OCI-LY1 (cell line): ENCODE measurements around the gene IGFALS.

Experiments used
- H2AFZ ChIP-seq: fragments of 200-600 bp; sonication (generic), shearing (Covaris generic); 2 replicates; pipeline ENCODE4 v1.6.0; 2014; ENCODE audit warnings: antibody characterized with exemption, mild to moderate bottlenecking, low read length
- H3F3A ChIP-seq: fragments of 200-600 bp; sonication (generic), shearing (Covaris generic); 2 replicates; pipeline ENCODE4 v1.6.0; 2014; ENCODE audit warnings: mild to moderate bottlenecking, antibody characterized with exemption, low read length, moderate library complexity; ENCODE audit not compliant: insufficient read depth
- H3K27ac ChIP-seq: fragments of 200-600 bp; sonication (generic); 2 replicates; pipeline ENCODE4 v1.5.1; 2014; ENCODE audit warnings: low read length, mixed run types, mild to moderate bottlenecking, low read depth; ENCODE audit not compliant: poor library complexity, severe bottlenecking
- H3K27me3 ChIP-seq: fragments of 200-600 bp; sonication (generic); 2 replicates; pipeline ENCODE4 v1.6.0; 2014; ENCODE audit warnings: antibody characterized with exemption, mild to moderate bottlenecking, low read length, moderate library complexity; ENCODE audit not compliant: insufficient read depth
- H3K36me3 ChIP-seq: fragments of 200-600 bp; sonication (generic); 2 replicates; pipeline ENCODE4 v1.6.1; 2014; ENCODE audit warnings: mild to moderate bottlenecking, antibody characterized with exemption, low read length, moderate library complexity, mixed read lengths; ENCODE audit not compliant: insufficient read depth
- H3K4me1 ChIP-seq: fragments of 200-600 bp; sonication (generic); 2 replicates; pipeline ENCODE4 v1.5.1; 2014; ENCODE audit warnings: mild to moderate bottlenecking, low read length, moderate library complexity; ENCODE audit not compliant: insufficient read depth, severe bottlenecking
- H3K4me2 ChIP-seq: fragments of 200-600 bp; sonication (generic), shearing (Covaris generic); 2 replicates; pipeline ENCODE4 v1.6.1; 2014; ENCODE audit warnings: low read length
- H3K4me3 ChIP-seq: fragments of 200-600 bp; sonication (generic); 2 replicates; pipeline ENCODE4 v1.5.1; 2014; ENCODE audit warnings: low read length, low read depth, mild to moderate bottlenecking, mixed read lengths; ENCODE audit not compliant: poor library complexity, severe bottlenecking
- H3K79me2 ChIP-seq: fragments of 200-600 bp; shearing (Covaris generic); 2 replicates; pipeline ENCODE4 v1.6.1; 2016; ENCODE audit warnings: mixed run types, low read length, mixed read lengths; ENCODE audit not compliant: insufficient read depth
- H3K9ac ChIP-seq: fragments of 200-600 bp; sonication (generic), shearing (Covaris generic); 2 replicates; pipeline ENCODE4 v1.6.1; 2014; ENCODE audit warnings: mild to moderate bottlenecking, low read length, mixed read lengths
- H3K9me2 ChIP-seq: fragments of 200-600 bp; sonication (generic), shearing (Covaris generic); 2 replicates; pipeline ENCODE4 v1.6.1; 2014; ENCODE audit warnings: low read depth, mild to moderate bottlenecking, low read length, mixed read lengths
- H3K9me3 ChIP-seq: fragments of 200-600 bp; shearing (Covaris generic); 2 replicates; pipeline ENCODE4 v1.6.1; 2014; ENCODE audit warnings: low read length, mixed read lengths
- H4K20me1 ChIP-seq: fragments of 200-600 bp; sonication (generic), shearing (Covaris generic); 2 replicates; pipeline ENCODE4 v1.6.0; 2016; ENCODE audit warnings: mild to moderate bottlenecking, low read length; ENCODE audit not compliant: insufficient read depth
- CTCF ChIP-seq: fragments of 200-600 bp; sonication (generic), shearing (Covaris generic); IDR thresholded peaks from 2 replicates; pipeline ENCODE4 v1.5.1; 2017; ENCODE audit warnings: mild to moderate bottlenecking, antibody characterized with exemption, low read length, moderate library complexity, mixed read lengths
- EZH2 ChIP-seq: fragments of 200-600 bp; sonication (generic), shearing (Covaris generic); IDR thresholded peaks from 2 replicates; pipeline ENCODE4 v1.8.0; 2017; ENCODE audit warnings: borderline replicate concordance, mixed run types, mild to moderate bottlenecking, antibody characterized with exemption, low read length, moderate library complexity, mixed read lengths

Gene IGFALS

DNA sequence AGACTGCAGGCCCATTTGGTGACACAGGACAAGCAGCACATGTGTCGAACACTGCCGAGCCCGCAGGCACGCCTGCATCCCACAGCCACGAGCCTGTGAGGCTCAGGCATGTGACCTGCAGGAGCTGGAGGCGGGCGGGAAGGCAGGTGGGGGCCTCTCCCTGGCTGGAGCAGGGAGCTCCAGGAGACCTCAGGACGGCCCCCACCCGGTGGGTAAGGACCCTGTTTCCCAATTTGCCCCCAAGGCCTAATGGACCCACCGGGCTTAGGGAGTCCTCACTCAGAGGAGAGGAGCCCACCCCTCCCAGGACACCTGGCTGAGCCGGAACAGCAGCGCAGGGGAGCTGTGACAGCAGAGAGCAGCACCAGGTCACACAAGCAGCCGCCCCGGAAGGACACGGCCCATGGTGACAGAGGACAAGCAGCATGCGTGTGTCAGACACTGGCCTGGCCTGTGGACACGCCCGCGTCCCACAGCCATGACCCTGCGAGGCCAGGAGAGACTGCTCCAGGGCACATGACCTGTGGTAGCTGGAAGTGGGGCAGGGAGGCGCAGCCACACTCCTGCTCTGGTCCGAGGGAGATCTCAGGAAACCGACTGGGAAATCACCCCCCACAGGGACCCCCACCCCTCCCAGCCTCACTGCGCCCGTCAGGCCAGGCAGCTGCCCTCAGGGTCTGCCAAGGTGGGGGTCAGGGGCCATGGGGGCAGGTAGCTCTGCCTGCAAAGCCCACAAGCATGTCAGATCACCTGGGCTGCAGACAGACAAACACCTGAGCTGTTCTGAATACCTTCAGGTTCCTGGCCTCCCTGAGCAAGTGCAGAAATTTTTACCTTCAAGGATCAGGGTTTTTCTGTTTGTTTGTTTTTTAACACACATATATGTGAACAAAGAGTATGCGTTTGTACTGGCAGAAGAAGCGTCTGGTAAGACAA lies 13.5 kb downstream of the IGFALS start:
- Histone ChIP-seq H3K27ac (no peak overlapping the region), H3F3A (0 out of 2 replicates have a peak, but pooled peaks cover 3% of the 10 kb centered on the region), H4K20me1 (no peaks in the 10 kb centered on the region), H3K4me3 (no peak overlapping the region), H3K9me2 (no peaks in the 10 kb centered on the region), H3K4me1 (peaks cover 20% of the 10 kb centered on the region), H2AFZ (no peak overlapping the region), H3K9me3 (no peaks in the 10 kb centered on the region), H3K79me2 (peaks cover 6% of the 10 kb centered on the region), H3K36me3 (peaks cover 47% of the 10 kb centered on the region), H3K9ac (no peak overlapping the region; the same call in 1 of the 2 replicates), H3K27me3 (no peaks in the 10 kb centered on the region), H3K4me2 (no peak overlapping the region)
- TF ChIP-seq EZH2: no peak
- no peak for TF ChIP-seq CTCF

- H3K4me1 ChIP-seq: peaks cover 25% of the 10 kb centered on the region
Observed at GRCh38 chr16:1779234-1779701, 14.2 kb downstream of the IGFALS start.

More at GRCh38 chr16:1779234-1779701, 14.2 kb downstream of the IGFALS start:
- H3K79me2 ChIP-seq: peaks cover 6% of the 10 kb centered on the region; the same call in 1 of the 2 replicates
- H3K4me3 ChIP-seq: no peak overlapping the region
- H3K36me3 ChIP-seq: peaks cover 44% of the 10 kb centered on the region
- H3K9me2 ChIP-seq: no peaks in the 10 kb centered on the region
- H3K27me3 ChIP-seq: no peaks in the 10 kb centered on the region
- no peaks in the 10 kb centered on the region for H4K20me1 ChIP-seq
- H3F3A ChIP-seq: 0 out of 2 replicates have a peak, but pooled peaks cover 3% of the 10 kb centered on the region
- no peak overlapping the region for H3K9ac ChIP-seq
- H3K27ac ChIP-seq: no peak overlapping the region
- H2AFZ ChIP-seq: no peak overlapping the region
- TF ChIP-seq EZH2 (no peak), CTCF (no peak)
- H3K9me3 ChIP-seq: no peaks in the 10 kb centered on the region
- no peak overlapping the region for H3K4me2 ChIP-seq
